Astrocyte (in vitro differentiated cells and primary cell): Measurements from ENCODE around the gene LRTM2. TPM values are rescaled to one million over a fixed set of nuclear protein-coding genes. Genes with fewer than 3 reads are reported as not detected.

Experiments
- DNase-seq: peaks from one replicate; pipeline ENCODE4 v3.0.0-alpha.2; 2010; ENCODE audit warnings: low read depth
- FAIRE-seq: peaks from 2 replicates; lab custom pipeline; 2011; peaks lifted over from hg19 to GRCh38; lab: Jason Lieb, UNC
- H2AFZ ChIP-seq: 2 replicates; pipeline ENCODE4 v1.6.0; 2012; ENCODE audit warnings: low read depth, low read length, inconsistent platforms
- H3K27ac ChIP-seq: 2 replicates; pipeline ENCODE4 v1.5.1; 2011; ENCODE audit warnings: low read depth, low read length, inconsistent platforms
- H3K27me3 ChIP-seq: 2 replicates; pipeline ENCODE4 v1.6.0; 2011; ENCODE audit warnings: low read length, inconsistent platforms; ENCODE audit not compliant: insufficient read depth
- H3K36me3 ChIP-seq: 2 replicates; pipeline ENCODE4 v1.5.1; 2011; ENCODE audit warnings: low read length, inconsistent platforms; ENCODE audit not compliant: insufficient read depth
- H3K4me1 ChIP-seq: 2 replicates; pipeline ENCODE4 v1.5.1; 2011; ENCODE audit warnings: low read length, inconsistent platforms; ENCODE audit not compliant: insufficient read depth
- H3K4me2 ChIP-seq: 2 replicates; pipeline ENCODE4 v1.6.0; 2012; ENCODE audit warnings: low read length, inconsistent platforms
- H3K4me3 ChIP-seq: 2 replicates; pipeline ENCODE4 v1.5.1; 2011; ENCODE audit warnings: low read depth, mild to moderate bottlenecking, low read length, inconsistent platforms; ENCODE audit not compliant: insufficient read depth
- H3K79me2 ChIP-seq: 2 replicates; pipeline ENCODE4 v1.6.0; 2012; ENCODE audit warnings: mild to moderate bottlenecking, low read length, inconsistent platforms; ENCODE audit not compliant: insufficient read depth
- H3K9ac ChIP-seq: 2 replicates; pipeline ENCODE4 v1.6.0; 2012; ENCODE audit warnings: mild to moderate bottlenecking, low read length, inconsistent platforms
- H3K9me3 ChIP-seq: 2 replicates; pipeline ENCODE4 v1.5.1; 2012; ENCODE audit warnings: low read depth, mild to moderate bottlenecking, low read length, inconsistent platforms; ENCODE audit not compliant: insufficient read depth
- H4K20me1 ChIP-seq: 2 replicates; pipeline ENCODE4 v1.6.0; 2012; ENCODE audit warnings: low read length, inconsistent platforms; ENCODE audit not compliant: insufficient read depth
- H3K27ac Mint-ChIP-seq: one replicate; pipeline ENCODE4 v1.8.0; 2021; ENCODE audit warnings: mild to moderate bottlenecking, mixed read lengths; ENCODE audit not compliant: unreplicated experiment
- H3K27me3 Mint-ChIP-seq: one replicate; pipeline ENCODE4 v1.8.0; 2021; ENCODE audit warnings: low read depth, mixed read lengths; ENCODE audit not compliant: unreplicated experiment
- H3K36me3 Mint-ChIP-seq: one replicate; pipeline ENCODE4 v1.8.0; 2021; ENCODE audit warnings: low read depth, mixed read lengths; ENCODE audit not compliant: unreplicated experiment
- H3K4me1 Mint-ChIP-seq: one replicate; pipeline ENCODE4 v1.8.0; 2021; ENCODE audit warnings: low read depth, mixed read lengths; ENCODE audit not compliant: unreplicated experiment
- H3K4me3 Mint-ChIP-seq: one replicate; pipeline ENCODE4 v1.8.0; 2021; ENCODE audit warnings: mild to moderate bottlenecking, moderate library complexity, mixed read lengths; ENCODE audit not compliant: unreplicated experiment
- H3K9me3 Mint-ChIP-seq: one replicate; pipeline ENCODE4 v1.8.0; 2021; ENCODE audit warnings: mild to moderate bottlenecking, mixed read lengths; ENCODE audit not compliant: unreplicated experiment
- EZH2 ChIP-seq: IDR thresholded peaks from 2 replicates; pipeline ENCODE4 v1.6.1; 2012; ENCODE audit warnings: mild to moderate bottlenecking, low read length, inconsistent platforms; ENCODE audit not compliant: insufficient read depth
- total RNA-seq: library from RNA; stranded (reverse); gene quantifications from 2 replicates; pipeline ENCODE4 v1.2.1, GENCODE V29; 2021
- TF ChIP-seq, protein P1 (sequence below): IDR thresholded peaks from 2 replicates; pipeline ENCODE4 v1.5.1; 2011; ENCODE audit warnings: low read depth, mild to moderate bottlenecking, inconsistent platforms, low read length, moderate library complexity; ENCODE audit not compliant: insufficient read depth

LRTM2 gene
- total RNA-seq, 1 donor from 2014 or later: not detected

DNA sequence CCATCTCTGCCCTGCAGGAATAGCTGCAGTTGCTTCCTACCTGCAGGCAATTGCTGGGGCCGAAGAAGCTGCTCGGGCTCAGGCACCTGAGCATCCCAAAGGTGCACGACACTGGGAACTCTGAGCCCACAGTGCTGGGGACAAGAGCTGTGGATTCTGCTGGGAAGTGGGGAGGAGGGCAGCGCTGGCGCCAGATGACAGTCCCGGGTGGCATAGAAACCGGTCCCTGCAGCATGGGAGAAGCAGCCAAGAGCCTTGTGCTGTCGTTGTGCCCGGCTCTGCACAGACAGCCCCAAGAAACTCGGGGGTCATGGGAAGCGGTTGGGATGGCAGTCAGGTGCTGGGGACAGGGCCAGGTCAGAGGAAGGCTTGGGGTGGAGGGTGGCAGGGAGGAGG, 529 bp downstream of the LRTM2 start:
- H3K4me2 ChIP-seq: no peak overlapping the region
- no peaks in the 10 kb centered on the region for H3K79me2 ChIP-seq
- H3K4me3 ChIP-seq: no peak overlapping the region
- Mint-ChIP-seq H3K27me3 (peaks cover 63% of the 10 kb centered on the region), H3K9me3 (peaks cover 6% of the 10 kb centered on the region), H3K36me3 (no peaks in the 10 kb centered on the region), H3K4me3 (no peak overlapping the region), H3K4me1 (peaks cover 3% of the 10 kb centered on the region), H3K27ac (no peak overlapping the region)
- H3K9ac ChIP-seq: no peak overlapping the region
- no peak overlapping the region for H2AFZ ChIP-seq
- FAIRE-seq: no peak
- H3K9me3 ChIP-seq: no peaks in the 10 kb centered on the region
- H3K27me3 ChIP-seq: peaks cover 52% of the 10 kb centered on the region
- H3K36me3 ChIP-seq: no peaks in the 10 kb centered on the region
- no peaks in the 10 kb centered on the region for H4K20me1 ChIP-seq
- H3K4me1 ChIP-seq: no peaks in the 10 kb centered on the region
- no peak for TF ChIP-seq EZH2
- TF ChIP-seq, protein P1, sequence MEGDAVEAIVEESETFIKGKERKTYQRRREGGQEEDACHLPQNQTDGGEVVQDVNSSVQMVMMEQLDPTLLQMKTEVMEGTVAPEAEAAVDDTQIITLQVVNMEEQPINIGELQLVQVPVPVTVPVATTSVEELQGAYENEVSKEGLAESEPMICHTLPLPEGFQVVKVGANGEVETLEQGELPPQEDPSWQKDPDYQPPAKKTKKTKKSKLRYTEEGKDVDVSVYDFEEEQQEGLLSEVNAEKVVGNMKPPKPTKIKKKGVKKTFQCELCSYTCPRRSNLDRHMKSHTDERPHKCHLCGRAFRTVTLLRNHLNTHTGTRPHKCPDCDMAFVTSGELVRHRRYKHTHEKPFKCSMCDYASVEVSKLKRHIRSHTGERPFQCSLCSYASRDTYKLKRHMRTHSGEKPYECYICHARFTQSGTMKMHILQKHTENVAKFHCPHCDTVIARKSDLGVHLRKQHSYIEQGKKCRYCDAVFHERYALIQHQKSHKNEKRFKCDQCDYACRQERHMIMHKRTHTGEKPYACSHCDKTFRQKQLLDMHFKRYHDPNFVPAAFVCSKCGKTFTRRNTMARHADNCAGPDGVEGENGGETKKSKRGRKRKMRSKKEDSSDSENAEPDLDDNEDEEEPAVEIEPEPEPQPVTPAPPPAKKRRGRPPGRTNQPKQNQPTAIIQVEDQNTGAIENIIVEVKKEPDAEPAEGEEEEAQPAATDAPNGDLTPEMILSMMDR: no peak
- no peak overlapping the region for H3K27ac ChIP-seq
- no peak for DNase-seq

- Histone ChIP-seq H3K4me3 (no peak overlapping the region), H3K4me1 (no peaks in the 10 kb centered on the region), H3K27me3 (peaks cover 44% of the 10 kb centered on the region), H3K27ac (no peak overlapping the region), H3K79me2 (no peaks in the 10 kb centered on the region), H4K20me1 (no peaks in the 10 kb centered on the region), H3K4me2 (no peak overlapping the region), H3K9me3 (no peaks in the 10 kb centered on the region), H3K36me3 (no peaks in the 10 kb centered on the region), H3K9ac (no peak overlapping the region), H2AFZ (no peak overlapping the region)
- Mint-ChIP-seq H3K27me3 (peaks cover 60% of the 10 kb centered on the region), H3K9me3 (peaks cover 2% of the 10 kb centered on the region), H3K4me1 (peaks cover 2% of the 10 kb centered on the region), H3K4me3 (no peak overlapping the region), H3K36me3 (no peaks in the 10 kb centered on the region), H3K27ac (no peak overlapping the region)
- DNase-seq (no peak), FAIRE-seq (no peak)
- TF ChIP-seq, protein P1: no peak
- peak; percentile 47 for TF ChIP-seq EZH2
Observed at GRCh38 chr12:1821805-1822204, 1.4 kb downstream of the LRTM2 start.

DNA sequence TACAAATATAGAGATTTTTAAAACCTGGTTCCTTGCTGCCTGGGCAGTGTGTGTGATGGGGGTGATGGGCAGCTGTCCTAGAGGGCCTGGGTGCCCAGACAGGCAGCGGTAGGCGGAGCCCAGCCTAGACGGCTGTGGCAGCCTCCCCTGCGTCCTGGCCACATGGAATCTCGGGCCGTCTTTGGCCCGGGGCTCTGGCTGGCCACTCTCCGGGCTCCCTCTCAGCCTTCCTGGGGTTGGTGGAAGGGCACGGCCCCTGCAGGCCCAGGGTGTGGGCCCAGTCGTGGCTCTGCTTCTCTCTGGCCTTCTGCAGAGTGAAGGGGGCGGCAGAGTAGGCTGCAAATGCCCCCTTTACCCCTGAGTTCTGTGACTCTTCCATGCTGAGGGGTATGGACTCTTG, 2.3 kb downstream of the LRTM2 start:
- no peak for FAIRE-seq
- peaks cover 2% of the 10 kb centered on the region for H3K4me1 Mint-ChIP-seq
- no peak overlapping the region for H2AFZ ChIP-seq
- H3K4me3 Mint-ChIP-seq: no peak overlapping the region
- no peak for TF ChIP-seq EZH2
- TF ChIP-seq, protein P1: no peak
- H3K36me3 ChIP-seq: no peaks in the 10 kb centered on the region
- H3K4me3 ChIP-seq: no peak overlapping the region
- no peak overlapping the region for H3K27ac ChIP-seq
- H3K9me3 Mint-ChIP-seq: no peaks in the 10 kb centered on the region
- H3K9ac ChIP-seq: no peak overlapping the region
- peaks cover 59% of the 10 kb centered on the region for H3K27me3 Mint-ChIP-seq
- DNase-seq: no peak
- no peaks in the 10 kb centered on the region for H3K36me3 Mint-ChIP-seq
- no peaks in the 10 kb centered on the region for H4K20me1 ChIP-seq
- H3K27ac Mint-ChIP-seq: no peak overlapping the region
- H3K4me2 ChIP-seq: no peak overlapping the region
- peaks cover 43% of the 10 kb centered on the region for H3K27me3 ChIP-seq
- no peaks in the 10 kb centered on the region for H3K9me3 ChIP-seq
- H3K4me1 ChIP-seq: no peaks in the 10 kb centered on the region
- no peaks in the 10 kb centered on the region for H3K79me2 ChIP-seq
